Measurements from ENCODE around the gene CEP44. TPM values are rescaled to one million over a fixed set of nuclear protein-coding genes. Genes with fewer than 3 reads are reported as not detected.

Gene CEP44
- 6.7 and 13.2 TPM in 2 replicates for total RNA-seq

GRCh38 chr4:174283507-174284471 lies at the start of gene CEP44, which contains the start of gene FBXO8:
Gene CEP44 (plus strand): TSS chr4:174283911. CDS start chr4:174299122, 15,211 bp downstream.
Gene FBXO8 (minus strand): TSS chr4:174283667. CDS start chr4:174263092, 20,575 bp downstream.

Other genes starting within 250 kb of the CEP44 start
- 31.7 and 37.9 TPM in 2 replicates for gene FBXO8, start 244 bp upstream of the CEP44 start, total RNA-seq
- gene HPGD, start 238.6 kb downstream of the CEP44 start, total RNA-seq, result 0.34 and 0.47 TPM in 2 replicates